IPS DF 6.9 (cell line): ENCODE results near the gene ADGRL3.
"Not testable (repeated sequence)": the region's sequence is repeated elsewhere in the genome, so short reads cannot be mapped to it uniquely, and the experiment has no call there.

ENCODE experiments used
- DNase-seq: peaks from one replicate; pipeline ENCODE4 v3.0.0-alpha.2; 2013; ENCODE audit warnings: low read depth, low spot score
- H3K27ac ChIP-seq: one replicate; pipeline ENCODE4 v1.5.1; 2013; ENCODE audit warnings: low read length, control low read depth
- H3K27me3 ChIP-seq: 2 replicates; pipeline ENCODE4 v1.6.1; 2013; ENCODE audit warnings: mild to moderate bottlenecking, low read length; ENCODE audit not compliant: control insufficient read depth, insufficient read depth
- H3K36me3 ChIP-seq: 2 replicates; pipeline ENCODE4 v1.6.1; 2013; ENCODE audit warnings: low read length; ENCODE audit not compliant: control insufficient read depth, insufficient read depth
- H3K4me1 ChIP-seq: 2 replicates; pipeline ENCODE4 v1.6.1; 2013; ENCODE audit warnings: low read length; ENCODE audit not compliant: control insufficient read depth, insufficient read depth
- H3K4me3 ChIP-seq: 2 replicates; pipeline ENCODE4 v1.5.1; 2013; ENCODE audit warnings: mild to moderate bottlenecking, low read length
- H3K9me3 ChIP-seq: 2 replicates; pipeline ENCODE4 v1.6.1; 2013; ENCODE audit warnings: low read length, inconsistent platforms; ENCODE audit not compliant: control insufficient read depth, insufficient read depth
- WGBS: extraction: QIAGEN DNeasy Blood & Tissue Kit; methylation state at CpG from one replicate; pipeline ENCODE4 v1.1.7; 2013; ENCODE audit warnings: mixed read lengths, missing lambda C conversion rate; ENCODE audit not compliant: insufficient read length, insufficient coverage; 5-methylcytosine and 5-hydroxymethylcytosine counted together

ADGRL3 gene

GRCh38 chr4:61757983-61758382 lies 557.9 kb downstream of the ADGRL3 start:
- H3K27me3 ChIP-seq, H3K27ac ChIP-seq, H3K4me1 ChIP-seq, H3K4me3 ChIP-seq, DNase-seq: not testable (repeated sequence)
- Histone ChIP-seq H3K9me3 (peaks cover 20% of the 10 kb centered on the region), H3K36me3 (peaks cover 26% of the 10 kb centered on the region)
- WGBS = no CpG with 5 or more reads among the region's 1 CpG

GRCh38 chr4:61758596-61758995 lies 558.5 kb downstream of the ADGRL3 start:
- H3K27me3 ChIP-seq, H3K27ac ChIP-seq, H3K4me1 ChIP-seq, H3K4me3 ChIP-seq, DNase-seq: not testable (repeated sequence)
- Histone ChIP-seq H3K36me3 (peaks cover 30% of the 10 kb centered on the region), H3K9me3 (peaks cover 20% of the 10 kb centered on the region)
- WGBS = no CpG with 5 or more reads among the region's 1 CpG

- no CpG with 5 or more reads among the region's 7 CpGs for WGBS
- Histone ChIP-seq H3K9me3 (peaks cover 19% of the 10 kb centered on the region), H3K36me3 (peaks cover 30% of the 10 kb centered on the region)
- H3K27me3 ChIP-seq, H3K27ac ChIP-seq, H3K4me1 ChIP-seq, H3K4me3 ChIP-seq, DNase-seq: not testable (repeated sequence)
Measured at GRCh38 chr4:61759245-61759644, 559.1 kb downstream of the ADGRL3 start.

- not testable (repeated sequence) for H3K27ac ChIP-seq, H3K27me3 ChIP-seq, H3K4me1 ChIP-seq, H3K4me3 ChIP-seq, DNase-seq
- no CpG with 5 or more reads among the region's 4 CpGs for WGBS
- Histone ChIP-seq H3K36me3 (peaks cover 33% of the 10 kb centered on the region), H3K9me3 (peaks cover 19% of the 10 kb centered on the region)
Measured at GRCh38 chr4:61759885-61760284, 559.8 kb downstream of the ADGRL3 start.

- peaks cover 19% of the 10 kb centered on the region for H3K9me3 ChIP-seq
- H3K27me3 ChIP-seq = no peaks in the 10 kb centered on the region
- H3K27ac ChIP-seq = no peak overlapping the region
- no CpG with 5 or more reads among the region's 2 CpGs for WGBS
- H3K4me1 ChIP-seq = no peaks in the 10 kb centered on the region
- peaks cover 39% of the 10 kb centered on the region for H3K36me3 ChIP-seq
- H3K4me3 ChIP-seq = no peak overlapping the region
- no peak for DNase-seq
Measured at GRCh38 chr4:61760820-61761219, 560.7 kb downstream of the ADGRL3 start.

- Histone ChIP-seq H3K4me3 (no peak overlapping the region), H3K4me1 (no peaks in the 10 kb centered on the region), H3K36me3 (peaks cover 48% of the 10 kb centered on the region), H3K27ac (no peak overlapping the region), H3K27me3 (no peaks in the 10 kb centered on the region), H3K9me3 (peaks cover 19% of the 10 kb centered on the region)
- DNase-seq = no peak
- WGBS = no CpG with 5 or more reads among the region's 5 CpGs
Measured at GRCh38 chr4:61762722-61763627, 562.8 kb downstream of the ADGRL3 start.

GRCh38 chr4:61763682-61764081 lies 563.6 kb downstream of the ADGRL3 start:
- no peak for DNase-seq
- peaks cover 17% of the 10 kb centered on the region for H3K9me3 ChIP-seq
- H3K27ac ChIP-seq = no peak overlapping the region
- no peak overlapping the region for H3K4me3 ChIP-seq
- H3K27me3 ChIP-seq = no peaks in the 10 kb centered on the region
- H3K36me3 ChIP-seq = peaks cover 48% of the 10 kb centered on the region
- no peaks in the 10 kb centered on the region for H3K4me1 ChIP-seq

- not testable (repeated sequence) for H3K4me1 ChIP-seq, DNase-seq, H3K27ac ChIP-seq, H3K27me3 ChIP-seq, H3K4me3 ChIP-seq
- peaks cover 17% of the 10 kb centered on the region for H3K9me3 ChIP-seq
- no CpG with 5 or more reads among the region's 9 CpGs for WGBS
- peaks cover 48% of the 10 kb centered on the region for H3K36me3 ChIP-seq
Measured at GRCh38 chr4:61764090-61764489, 564.0 kb downstream of the ADGRL3 start.

GRCh38 chr4:61769444-61770167 lies 569.5 kb downstream of the ADGRL3 start:
- Histone ChIP-seq H3K4me3 (peak overlapping the region; percentile 32; the same call in 1 of the 2 replicates), H3K36me3 (peaks cover 15% of the 10 kb centered on the region; the same call in 1 of the 2 replicates)
- not testable (repeated sequence) for H3K9me3 ChIP-seq, H3K27me3 ChIP-seq, DNase-seq, H3K4me1 ChIP-seq, H3K27ac ChIP-seq
- no CpG with 5 or more reads among the region's 14 CpGs for WGBS

GRCh38 chr4:61770456-61770855 lies 570.3 kb downstream of the ADGRL3 start:
- H3K9me3 ChIP-seq = no peaks in the 10 kb centered on the region
- no peak for DNase-seq
- H3K27me3 ChIP-seq = no peaks in the 10 kb centered on the region
- no CpG with 5 or more reads among the region's 1 CpG for WGBS
- peaks cover 3% of the 10 kb centered on the region for H3K4me1 ChIP-seq
- H3K27ac ChIP-seq = no peak overlapping the region
- H3K36me3 ChIP-seq = peaks cover 11% of the 10 kb centered on the region; the same call in 1 of the 2 replicates
- H3K4me3 ChIP-seq = no peak overlapping the region
